B cell (primary cell): ENCODE measurements around the gene RFX2.

ENCODE experiments used
- EZH2 ChIP-seq: IDR thresholded peaks from 2 replicates; pipeline ENCODE4 v1.6.1; 2012; ENCODE audit warnings: borderline replicate concordance, low read depth, mild to moderate bottlenecking, moderate library complexity, low read length; ENCODE audit not compliant: insufficient read depth, poor library complexity, severe bottlenecking
- TF ChIP-seq, protein P1 (sequence below): fragments of 200-600 bp; IDR thresholded peaks from one replicate; pipeline ENCODE4 v1.8.0; 2022; ENCODE audit warnings: antibody characterized with exemption, mild to moderate bottlenecking

DNA sequence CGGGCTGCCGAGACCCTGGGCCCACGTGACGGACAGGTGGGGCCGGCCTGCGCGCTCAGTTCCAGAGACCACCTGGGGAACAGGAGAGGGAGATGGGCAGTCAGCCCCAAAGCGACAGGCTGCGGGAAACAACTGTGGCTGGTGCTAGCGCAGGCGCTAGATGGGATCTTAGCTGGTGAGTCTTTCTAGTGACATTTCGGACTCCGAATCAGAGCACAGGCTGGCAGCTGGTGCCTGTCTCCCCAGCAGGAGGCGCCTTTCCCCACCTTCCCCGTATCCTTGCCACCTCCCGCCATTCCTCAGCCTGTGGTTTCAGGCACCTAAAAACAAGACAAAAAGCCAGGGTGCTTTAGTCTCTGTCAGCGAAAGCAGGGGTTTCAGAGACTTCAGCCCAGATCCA lies 112.9 kb downstream of the RFX2 start:
- TF ChIP-seq, protein P1, sequence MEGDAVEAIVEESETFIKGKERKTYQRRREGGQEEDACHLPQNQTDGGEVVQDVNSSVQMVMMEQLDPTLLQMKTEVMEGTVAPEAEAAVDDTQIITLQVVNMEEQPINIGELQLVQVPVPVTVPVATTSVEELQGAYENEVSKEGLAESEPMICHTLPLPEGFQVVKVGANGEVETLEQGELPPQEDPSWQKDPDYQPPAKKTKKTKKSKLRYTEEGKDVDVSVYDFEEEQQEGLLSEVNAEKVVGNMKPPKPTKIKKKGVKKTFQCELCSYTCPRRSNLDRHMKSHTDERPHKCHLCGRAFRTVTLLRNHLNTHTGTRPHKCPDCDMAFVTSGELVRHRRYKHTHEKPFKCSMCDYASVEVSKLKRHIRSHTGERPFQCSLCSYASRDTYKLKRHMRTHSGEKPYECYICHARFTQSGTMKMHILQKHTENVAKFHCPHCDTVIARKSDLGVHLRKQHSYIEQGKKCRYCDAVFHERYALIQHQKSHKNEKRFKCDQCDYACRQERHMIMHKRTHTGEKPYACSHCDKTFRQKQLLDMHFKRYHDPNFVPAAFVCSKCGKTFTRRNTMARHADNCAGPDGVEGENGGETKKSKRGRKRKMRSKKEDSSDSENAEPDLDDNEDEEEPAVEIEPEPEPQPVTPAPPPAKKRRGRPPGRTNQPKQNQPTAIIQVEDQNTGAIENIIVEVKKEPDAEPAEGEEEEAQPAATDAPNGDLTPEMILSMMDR = no peak
- TF ChIP-seq EZH2 = no peak
